ENCODE measurements around the gene VSIR. TPM values are rescaled to one million over a fixed set of nuclear protein-coding genes. Genes with fewer than 3 reads are reported as not detected.

Gene VSIR
- total and polyA plus RNA-seq, 9 of the 15 experiments (the other 6 are each of a cell fraction or from before 2014, with no cell fraction given): 0.14 to 20.5 (median 9.3) TPM

DNA sequence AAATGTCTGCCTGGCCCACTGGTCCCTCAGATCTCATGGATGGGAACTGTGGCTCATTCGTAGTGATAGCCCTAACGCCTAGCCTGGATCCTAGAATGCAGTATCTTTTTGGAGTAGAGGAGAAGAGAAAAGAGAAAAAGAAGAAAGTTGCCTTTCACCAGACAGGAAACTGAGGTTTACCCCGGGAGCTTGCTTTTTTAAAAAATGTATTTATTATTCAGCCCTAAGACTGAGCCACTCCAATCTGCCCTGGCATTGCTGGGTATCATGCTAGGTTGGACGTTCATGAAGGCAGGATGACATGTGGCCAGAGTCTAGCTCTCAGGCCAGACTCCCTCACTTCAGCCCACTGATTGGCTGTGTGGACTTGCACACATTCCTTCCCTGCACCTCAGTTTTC lies 32.3 kb downstream of the VSIR start (continued):
- TF ChIP-seq, protein P1, sequence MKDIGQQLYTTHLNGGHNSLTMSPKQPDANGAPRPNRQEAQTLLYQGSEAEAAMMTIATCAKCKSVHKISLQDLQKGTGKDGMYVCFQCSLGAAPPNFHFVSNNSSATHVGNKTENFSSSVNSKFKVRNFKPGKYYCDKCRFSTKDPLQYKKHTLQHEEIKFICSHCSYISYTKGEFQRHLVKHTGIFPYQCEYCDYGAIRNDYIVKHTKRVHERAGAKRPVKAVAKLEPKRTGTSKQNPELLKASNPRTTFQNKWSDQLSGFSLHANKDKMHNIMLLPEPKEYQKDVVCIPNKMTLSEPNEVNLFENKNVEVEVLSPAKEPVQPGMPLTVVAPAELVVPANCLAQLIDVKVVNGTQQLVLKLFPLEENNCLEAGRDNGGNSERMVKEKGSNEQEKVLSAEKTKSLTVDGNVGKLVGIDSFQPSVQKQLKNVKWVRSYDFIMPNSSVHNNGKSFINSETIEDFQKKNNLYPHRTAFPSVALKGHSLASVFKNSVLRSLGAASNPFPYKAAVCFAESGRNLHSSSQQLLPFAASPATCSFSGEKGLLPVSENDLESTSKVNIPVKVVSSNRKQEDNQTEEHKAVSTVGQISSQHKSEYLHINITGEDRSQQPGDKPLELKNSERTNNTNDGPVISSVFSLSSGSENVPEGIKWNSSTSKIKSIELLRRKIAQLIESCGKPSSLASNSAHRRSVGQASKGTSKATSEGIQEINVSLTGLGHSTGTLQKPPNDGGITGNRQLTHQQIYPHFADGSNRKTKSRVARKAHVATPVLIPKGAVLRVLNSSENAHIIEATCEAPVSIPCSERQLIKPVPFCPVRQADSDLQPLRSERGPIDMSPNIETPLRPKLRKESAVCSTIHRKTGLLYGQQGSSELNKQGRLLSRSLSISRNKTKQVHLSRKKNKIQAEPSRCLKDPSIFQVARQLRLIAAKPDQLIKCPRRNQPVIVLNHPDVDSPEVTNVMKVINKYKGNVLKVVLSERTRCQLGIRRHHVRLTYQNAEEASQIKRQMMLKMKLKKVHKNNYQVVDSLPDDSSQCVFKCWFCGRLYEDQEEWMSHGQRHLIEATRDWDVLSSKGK (CRISPR knock-in tag; IDR thresholded peaks at IDR 0.05): no peak
- TF ChIP-seq, protein P2, sequence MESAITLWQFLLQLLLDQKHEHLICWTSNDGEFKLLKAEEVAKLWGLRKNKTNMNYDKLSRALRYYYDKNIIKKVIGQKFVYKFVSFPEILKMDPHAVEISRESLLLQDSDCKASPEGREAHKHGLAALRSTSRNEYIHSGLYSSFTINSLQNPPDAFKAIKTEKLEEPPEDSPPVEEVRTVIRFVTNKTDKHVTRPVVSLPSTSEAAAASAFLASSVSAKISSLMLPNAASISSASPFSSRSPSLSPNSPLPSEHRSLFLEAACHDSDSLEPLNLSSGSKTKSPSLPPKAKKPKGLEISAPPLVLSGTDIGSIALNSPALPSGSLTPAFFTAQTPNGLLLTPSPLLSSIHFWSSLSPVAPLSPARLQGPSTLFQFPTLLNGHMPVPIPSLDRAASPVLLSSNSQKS (CRISPR knock-in tag; IDR thresholded peaks at IDR 0.05): no peak
- TF ChIP-seq PHB2 (IDR thresholded peaks at IDR 0.05; ENCODE audit: low read depth): no peak
- no peak for TF ChIP-seq ZNF140 (CRISPR knock-in tag; IDR thresholded peaks at IDR 0.05)
- TF ChIP-seq ESRRB (CRISPR knock-in tag; IDR thresholded peaks at IDR 0.05; ENCODE audit: borderline replicate concordance): no peak
- TF ChIP-seq, protein P3, sequence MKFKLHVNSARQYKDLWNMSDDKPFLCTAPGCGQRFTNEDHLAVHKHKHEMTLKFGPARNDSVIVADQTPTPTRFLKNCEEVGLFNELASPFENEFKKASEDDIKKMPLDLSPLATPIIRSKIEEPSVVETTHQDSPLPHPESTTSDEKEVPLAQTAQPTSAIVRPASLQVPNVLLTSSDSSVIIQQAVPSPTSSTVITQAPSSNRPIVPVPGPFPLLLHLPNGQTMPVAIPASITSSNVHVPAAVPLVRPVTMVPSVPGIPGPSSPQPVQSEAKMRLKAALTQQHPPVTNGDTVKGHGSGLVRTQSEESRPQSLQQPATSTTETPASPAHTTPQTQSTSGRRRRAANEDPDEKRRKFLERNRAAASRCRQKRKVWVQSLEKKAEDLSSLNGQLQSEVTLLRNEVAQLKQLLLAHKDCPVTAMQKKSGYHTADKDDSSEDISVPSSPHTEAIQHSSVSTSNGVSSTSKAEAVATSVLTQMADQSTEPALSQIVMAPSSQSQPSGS (CRISPR knock-in tag; IDR thresholded peaks at IDR 0.05): no peak
- TF ChIP-seq, protein P4, sequence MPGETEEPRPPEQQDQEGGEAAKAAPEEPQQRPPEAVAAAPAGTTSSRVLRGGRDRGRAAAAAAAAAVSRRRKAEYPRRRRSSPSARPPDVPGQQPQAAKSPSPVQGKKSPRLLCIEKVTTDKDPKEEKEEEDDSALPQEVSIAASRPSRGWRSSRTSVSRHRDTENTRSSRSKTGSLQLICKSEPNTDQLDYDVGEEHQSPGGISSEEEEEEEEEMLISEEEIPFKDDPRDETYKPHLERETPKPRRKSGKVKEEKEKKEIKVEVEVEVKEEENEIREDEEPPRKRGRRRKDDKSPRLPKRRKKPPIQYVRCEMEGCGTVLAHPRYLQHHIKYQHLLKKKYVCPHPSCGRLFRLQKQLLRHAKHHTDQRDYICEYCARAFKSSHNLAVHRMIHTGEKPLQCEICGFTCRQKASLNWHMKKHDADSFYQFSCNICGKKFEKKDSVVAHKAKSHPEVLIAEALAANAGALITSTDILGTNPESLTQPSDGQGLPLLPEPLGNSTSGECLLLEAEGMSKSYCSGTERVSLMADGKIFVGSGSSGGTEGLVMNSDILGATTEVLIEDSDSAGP (CRISPR knock-in tag; IDR thresholded peaks at IDR 0.05): no peak
- TF ChIP-seq KLF10 (CRISPR knock-in tag; IDR thresholded peaks at IDR 0.05): no peak
- no peak for TF ChIP-seq ZZZ3 (IDR thresholded peaks at IDR 0.05)
